ENCODE measurements around the gene KLHL35.

- no peak for TF ChIP-seq POLR2A (IDR thresholded peaks at IDR 0.05)
- TF ChIP-seq, protein P1, sequence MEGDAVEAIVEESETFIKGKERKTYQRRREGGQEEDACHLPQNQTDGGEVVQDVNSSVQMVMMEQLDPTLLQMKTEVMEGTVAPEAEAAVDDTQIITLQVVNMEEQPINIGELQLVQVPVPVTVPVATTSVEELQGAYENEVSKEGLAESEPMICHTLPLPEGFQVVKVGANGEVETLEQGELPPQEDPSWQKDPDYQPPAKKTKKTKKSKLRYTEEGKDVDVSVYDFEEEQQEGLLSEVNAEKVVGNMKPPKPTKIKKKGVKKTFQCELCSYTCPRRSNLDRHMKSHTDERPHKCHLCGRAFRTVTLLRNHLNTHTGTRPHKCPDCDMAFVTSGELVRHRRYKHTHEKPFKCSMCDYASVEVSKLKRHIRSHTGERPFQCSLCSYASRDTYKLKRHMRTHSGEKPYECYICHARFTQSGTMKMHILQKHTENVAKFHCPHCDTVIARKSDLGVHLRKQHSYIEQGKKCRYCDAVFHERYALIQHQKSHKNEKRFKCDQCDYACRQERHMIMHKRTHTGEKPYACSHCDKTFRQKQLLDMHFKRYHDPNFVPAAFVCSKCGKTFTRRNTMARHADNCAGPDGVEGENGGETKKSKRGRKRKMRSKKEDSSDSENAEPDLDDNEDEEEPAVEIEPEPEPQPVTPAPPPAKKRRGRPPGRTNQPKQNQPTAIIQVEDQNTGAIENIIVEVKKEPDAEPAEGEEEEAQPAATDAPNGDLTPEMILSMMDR (IDR thresholded peaks at IDR 0.05): no peak
Observed at GRCh38 chr11:75477614-75477935, 44.6 kb upstream of the KLHL35 start.

Measured in body of pancreas (tissue), 4 donors.